CD4-positive, CD25-positive, alpha-beta regulatory T cell (primary cell): ENCODE data around the gene CDAN1. TPM values are rescaled to one million over a fixed set of nuclear protein-coding genes. Genes with fewer than 3 reads are reported as not detected.

Experiments used
- ATAC-seq, 2 donors: fragments of 150-1000 bp; cut with Tn5 transposase; one replicate each; pipeline ENCODE4 v1.10.0; 2021; ENCODE audit warnings: low read depth in 2 of 2, moderate number of reproducible peaks in 2 of 2, moderate library complexity in 1 of 2
- DNase-seq, 3 donors: peaks; one replicate each; pipeline versions ENCODE4 v3.0.0 to v3.0.0-alpha.2; 2012 to 2022; ENCODE audit warnings: mixed read lengths in 1 of 3
- H3K27ac ChIP-seq: one replicate; pipeline ENCODE4 v1.7.0; 2013; ENCODE audit warnings: mild to moderate bottlenecking, low read length; ENCODE audit not compliant: insufficient read depth, poor library complexity, severe bottlenecking
- H3K27me3 ChIP-seq: one replicate; pipeline ENCODE4 v1.7.0; 2013; ENCODE audit warnings: low read length; ENCODE audit not compliant: control insufficient read depth, insufficient read depth
- H3K36me3 ChIP-seq: one replicate; pipeline ENCODE4 v1.7.0; 2013; ENCODE audit warnings: mild to moderate bottlenecking, low read length, moderate library complexity; ENCODE audit not compliant: control insufficient read depth, insufficient read depth
- H3K4me1 ChIP-seq: 2 replicates; pipeline ENCODE4 v1.7.0; 2013; ENCODE audit warnings: mild to moderate bottlenecking, low read length; ENCODE audit not compliant: insufficient read depth, control insufficient read depth, poor library complexity, severe bottlenecking
- H3K4me3 ChIP-seq: one replicate; pipeline ENCODE4 v1.7.0; 2013; ENCODE audit warnings: low read depth, mild to moderate bottlenecking, low read length, moderate library complexity
- H3K9me3 ChIP-seq, 2 experiments: 1 replicate in 1 of 2; 2 replicates in 1 of 2; pipeline ENCODE4 v1.7.0; 2013; ENCODE audit warnings: low read length in 2 of 2, mild to moderate bottlenecking in 1 of 2, moderate library complexity in 1 of 2; ENCODE audit not compliant: control insufficient read depth in 2 of 2
- H3K27ac Mint-ChIP-seq, 3 donors: one replicate each; pipeline ENCODE4 v1.8.0; 2020 to 2022; ENCODE audit warnings: mild to moderate bottlenecking in 3 of 3, mixed read lengths in 3 of 3, moderate library complexity in 2 of 3
- H3K27me3 Mint-ChIP-seq: one replicate; pipeline ENCODE4 v1.8.0; 2022; ENCODE audit warnings: mild to moderate bottlenecking, mixed read lengths
- H3K36me3 Mint-ChIP-seq: one replicate; pipeline ENCODE4 v1.8.0; 2020; ENCODE audit warnings: mixed read lengths
- H3K4me1 Mint-ChIP-seq, 4 donors: one replicate each; pipeline ENCODE4 v1.8.0; 2020 to 2022; ENCODE audit warnings: mixed read lengths in 4 of 4, mild to moderate bottlenecking in 1 of 4
- H3K4me3 Mint-ChIP-seq, 4 donors: one replicate each; pipeline ENCODE4 v1.8.0; 2020 to 2022; ENCODE audit warnings: mild to moderate bottlenecking in 4 of 4, mixed read lengths in 4 of 4, moderate library complexity in 3 of 4
- H3K9me3 Mint-ChIP-seq, 7 donors: one replicate each; pipeline ENCODE4 v1.8.0; 2020 to 2022; ENCODE audit warnings: mixed read lengths in 7 of 7, mild to moderate bottlenecking in 3 of 7, moderate library complexity in 2 of 7
- polyA plus RNA-seq, 4 donors: library from polyadenylated mRNA; unstranded; fragments of 300-500 nt; fragmentation: Illumina TruSeq; gene quantifications; one replicate each; pipeline ENCODE4 v1.2.3, GENCODE V29; 2021
- total RNA-seq: library from RNA; stranded (reverse); gene quantifications from one replicate; pipeline ENCODE4 v1.2.3, GENCODE V29; 2022

CDAN1 gene
- total and polyA plus RNA-seq, 5 donors from 2014 or later: 6.5 to 26.9 (median 6.9) TPM

DNA sequence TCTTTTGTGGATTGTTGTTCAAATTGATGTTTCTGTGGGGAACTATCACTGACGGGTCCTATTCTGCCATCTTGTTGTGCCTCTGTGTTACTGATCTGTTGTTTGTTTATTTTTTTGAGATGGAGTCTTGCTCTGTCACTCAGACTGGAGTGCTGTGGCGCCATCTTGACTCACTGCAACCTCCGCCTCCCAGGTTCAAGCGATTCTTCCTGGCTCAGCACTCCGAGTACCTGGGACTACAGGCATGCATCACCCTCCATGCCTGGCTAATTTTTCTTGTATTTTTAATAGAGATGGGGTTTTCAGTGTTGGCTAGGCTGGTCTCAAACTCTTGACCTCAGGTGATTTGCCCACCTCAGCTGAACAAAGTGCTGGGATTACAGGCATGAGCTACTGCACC is 31.6 kb downstream of the CDAN1 start:
- H3K36me3 Mint-ChIP-seq: peaks cover 11% of the 10 kb centered on the region
- H3K4me3 Mint-ChIP-seq: no peak overlapping the region
- peaks cover 0 to 5% (median 0%) of the 10 kb centered on the region in 4 donors for H3K4me1 Mint-ChIP-seq
- no peak for DNase-seq
- Histone ChIP-seq H3K36me3 (no peaks in the 10 kb centered on the region), H3K27ac (no peak overlapping the region), H3K9me3 (no peaks in the 10 kb centered on the region), H3K27me3 (no peaks in the 10 kb centered on the region), H3K4me3 (no peak overlapping the region), H3K4me1 (no peaks in the 10 kb centered on the region)
- H3K9me3 Mint-ChIP-seq: no peaks in the 10 kb centered on the region
- H3K27me3 Mint-ChIP-seq: peaks cover 4% of the 10 kb centered on the region
- no peak for ATAC-seq
- H3K27ac Mint-ChIP-seq: no peak overlapping the region

DNA sequence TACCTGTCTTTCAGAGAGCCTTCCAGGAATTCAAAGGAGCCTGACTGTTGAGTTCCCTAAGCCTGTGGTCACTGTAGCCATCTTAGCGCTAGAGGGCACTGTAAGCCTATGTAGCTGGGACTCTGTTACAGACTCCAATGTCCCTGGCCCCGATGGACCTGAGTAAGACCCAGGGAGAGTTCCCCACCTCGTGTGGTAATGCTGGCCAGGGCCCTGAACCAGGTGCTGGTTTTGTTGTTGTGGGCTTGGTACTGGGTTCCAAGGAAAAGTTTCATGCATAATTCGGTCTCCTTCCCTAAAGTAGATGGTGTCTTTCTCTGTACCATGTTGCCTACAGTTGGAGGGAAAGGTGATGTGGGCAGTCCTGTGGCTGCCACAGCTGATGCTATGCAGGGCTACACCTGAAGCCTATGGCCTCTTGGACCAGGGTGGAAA is 32.4 kb downstream of the CDAN1 start:
- no peak overlapping the region for H3K4me3 ChIP-seq
- Mint-ChIP-seq H3K27ac (no peak overlapping the region), H3K27me3 (peaks cover 4% of the 10 kb centered on the region), H3K9me3 (no peaks in the 10 kb centered on the region), H3K4me1 (peaks cover 0 to 5% (median 0%) of the 10 kb centered on the region in 4 donors), H3K36me3 (peaks cover 14% of the 10 kb centered on the region), H3K4me3 (no peak overlapping the region)
- ATAC-seq (peak; percentile 82 to 92), DNase-seq (peak; percentile 42 to 77 (median 56))
- H3K27me3 ChIP-seq: no peaks in the 10 kb centered on the region
- H3K4me1 ChIP-seq: no peaks in the 10 kb centered on the region
- H3K27ac ChIP-seq: no peak overlapping the region
- no peaks in the 10 kb centered on the region for H3K9me3 ChIP-seq
- H3K36me3 ChIP-seq: no peaks in the 10 kb centered on the region

DNA sequence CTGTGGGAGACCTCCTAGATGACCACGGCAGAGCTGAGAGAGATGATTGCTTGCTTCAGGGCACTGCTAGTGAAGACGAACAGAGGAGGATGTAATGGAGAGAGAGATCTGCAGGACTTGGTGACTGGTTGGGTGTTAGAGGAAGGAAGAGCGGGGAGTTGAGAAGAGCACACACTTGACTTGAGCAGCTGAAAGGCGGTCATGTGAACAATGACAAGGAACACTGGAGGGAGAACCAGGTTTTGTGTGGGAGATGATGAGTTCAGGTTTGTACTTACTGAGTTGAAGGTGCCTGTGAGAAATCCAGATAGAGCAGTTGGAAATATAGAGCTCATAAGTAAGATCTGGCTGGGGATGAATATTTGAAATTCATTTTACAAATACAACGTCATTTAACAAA is 40.3 kb downstream of the CDAN1 start:
- H3K4me1 ChIP-seq: no peaks in the 10 kb centered on the region
- no peak for DNase-seq
- H3K4me3 ChIP-seq: no peak overlapping the region
- H3K36me3 ChIP-seq: no peaks in the 10 kb centered on the region
- H3K27ac Mint-ChIP-seq: peak overlapping the region in 1 of 3 donors; percentile 3
- no peak overlapping the region for H3K27ac ChIP-seq
- H3K9me3 Mint-ChIP-seq: no peaks in the 10 kb centered on the region
- no peak for ATAC-seq
- no peaks in the 10 kb centered on the region for H3K27me3 Mint-ChIP-seq
- H3K9me3 ChIP-seq: no peaks in the 10 kb centered on the region
- H3K4me3 Mint-ChIP-seq: no peak overlapping the region
- H3K27me3 ChIP-seq: no peaks in the 10 kb centered on the region
- peaks cover 15% of the 10 kb centered on the region for H3K36me3 Mint-ChIP-seq
- H3K4me1 Mint-ChIP-seq: no peaks in the 10 kb centered on the region

DNA sequence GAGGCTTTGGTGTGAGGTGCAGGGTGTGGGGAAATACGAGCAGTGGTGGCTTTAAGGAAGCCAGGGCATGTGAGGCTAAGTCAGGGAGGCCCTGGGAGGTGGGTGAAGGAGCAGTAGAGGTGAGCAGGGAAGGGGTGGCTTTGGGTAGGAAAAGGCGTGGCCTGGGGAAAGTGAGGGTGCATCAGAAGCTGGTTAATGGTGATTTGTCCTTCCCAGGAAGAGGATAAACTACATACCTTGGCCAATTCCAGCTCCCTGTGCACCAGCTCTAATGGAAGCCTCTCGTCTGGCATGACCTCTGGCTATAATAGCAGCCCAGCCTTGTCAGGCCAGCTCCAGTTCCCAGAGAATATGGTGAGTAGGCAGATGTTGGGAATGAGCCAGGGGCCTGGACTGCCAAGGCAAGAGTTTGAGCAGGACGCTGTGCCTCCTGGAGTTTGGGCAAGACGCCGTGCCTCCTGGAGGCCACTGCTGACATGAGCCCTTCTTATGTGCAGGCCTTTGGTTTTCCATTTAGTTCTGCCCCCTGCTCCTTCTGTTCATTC is 41.3 kb downstream of the CDAN1 start:
- no peak overlapping the region for H3K27ac ChIP-seq

DNA sequence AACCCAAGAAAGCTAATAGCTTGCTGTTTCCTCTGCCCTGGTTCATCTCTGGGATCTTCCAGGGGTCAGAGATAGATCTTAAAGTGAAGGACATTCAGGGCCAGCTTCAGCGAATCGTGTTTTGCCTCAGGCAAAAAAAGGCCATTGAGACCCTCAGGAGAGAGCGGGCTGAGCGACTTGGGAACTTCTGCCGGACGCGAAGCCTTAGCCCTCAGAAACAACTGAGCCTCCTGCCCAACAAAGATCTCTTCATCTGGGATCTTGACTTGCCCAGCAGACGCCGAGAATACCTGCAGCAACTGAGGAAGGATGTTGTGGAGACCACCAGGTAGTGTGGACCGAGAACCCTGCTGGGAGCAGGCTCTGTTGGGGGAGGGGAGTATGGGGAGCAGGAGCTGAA is 42.5 kb downstream of the CDAN1 start:
- H3K27ac Mint-ChIP-seq: no peak overlapping the region
- Histone ChIP-seq H3K9me3 (no peaks in the 10 kb centered on the region), H3K4me3 (no peak overlapping the region), H3K36me3 (no peaks in the 10 kb centered on the region), H3K27ac (no peak overlapping the region), H3K27me3 (no peaks in the 10 kb centered on the region), H3K4me1 (no peaks in the 10 kb centered on the region)
- H3K4me1 Mint-ChIP-seq: peaks cover 0 to 3% (median under 1%) of the 10 kb centered on the region in 4 donors
- DNase-seq (no peak), ATAC-seq (no peak)
- H3K36me3 Mint-ChIP-seq: peaks cover 8% of the 10 kb centered on the region
- H3K27me3 Mint-ChIP-seq: no peaks in the 10 kb centered on the region
- no peak overlapping the region for H3K4me3 Mint-ChIP-seq
- no peaks in the 10 kb centered on the region for H3K9me3 Mint-ChIP-seq

More for the DNA sequence above, 41.3 kb downstream of the CDAN1 start:
- Mint-ChIP-seq H3K4me3 (no peak overlapping the region), H3K4me1 (peaks cover 0 to 3% (median under 1%) of the 10 kb centered on the region in 4 donors), H3K9me3 (no peaks in the 10 kb centered on the region), H3K27ac (peak overlapping the region in 1 of 3 donors; percentile 91), H3K36me3 (peaks cover 12% of the 10 kb centered on the region), H3K27me3 (no peaks in the 10 kb centered on the region)
- H3K9me3 ChIP-seq: no peaks in the 10 kb centered on the region
- H3K4me3 ChIP-seq: no peak overlapping the region
- H3K4me1 ChIP-seq: no peaks in the 10 kb centered on the region
- DNase-seq (no peak), ATAC-seq (no peak)
- no peaks in the 10 kb centered on the region for H3K27me3 ChIP-seq
- H3K36me3 ChIP-seq: no peaks in the 10 kb centered on the region

DNA sequence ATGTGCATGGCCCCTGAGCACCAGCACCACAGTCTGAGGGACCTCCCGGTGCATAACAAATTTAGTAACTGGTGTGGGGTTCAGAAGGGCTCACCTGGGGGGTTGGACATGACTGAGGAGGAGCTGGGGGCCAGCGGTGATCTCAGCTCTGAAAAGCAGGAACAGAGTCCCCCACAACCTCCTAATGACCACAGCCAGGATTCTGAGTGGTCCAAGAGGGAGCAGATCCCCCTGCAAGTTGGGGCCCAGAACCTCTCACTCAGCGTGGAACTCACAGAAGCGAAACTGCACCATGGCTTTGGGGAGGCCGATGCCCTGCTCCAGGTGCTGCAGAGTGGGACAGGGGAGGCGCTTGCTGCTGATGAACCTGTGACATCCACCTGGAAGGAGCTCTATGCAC is 43.0 kb downstream of the CDAN1 start:
- no peaks in the 10 kb centered on the region for H3K27me3 ChIP-seq
- no peaks in the 10 kb centered on the region for H3K4me1 ChIP-seq
- DNase-seq (no peak), ATAC-seq (no peak)
- H3K27ac Mint-ChIP-seq: no peak overlapping the region
- no peaks in the 10 kb centered on the region for H3K9me3 ChIP-seq
- peaks cover 0 to 3% (median under 1%) of the 10 kb centered on the region in 4 donors for H3K4me1 Mint-ChIP-seq
- H3K9me3 Mint-ChIP-seq: no peaks in the 10 kb centered on the region
- no peak overlapping the region for H3K4me3 ChIP-seq
- no peaks in the 10 kb centered on the region for H3K36me3 ChIP-seq
- H3K27ac ChIP-seq: no peak overlapping the region
- H3K36me3 Mint-ChIP-seq: peaks cover 8% of the 10 kb centered on the region
- no peak overlapping the region for H3K4me3 Mint-ChIP-seq
- no peaks in the 10 kb centered on the region for H3K27me3 Mint-ChIP-seq

DNA sequence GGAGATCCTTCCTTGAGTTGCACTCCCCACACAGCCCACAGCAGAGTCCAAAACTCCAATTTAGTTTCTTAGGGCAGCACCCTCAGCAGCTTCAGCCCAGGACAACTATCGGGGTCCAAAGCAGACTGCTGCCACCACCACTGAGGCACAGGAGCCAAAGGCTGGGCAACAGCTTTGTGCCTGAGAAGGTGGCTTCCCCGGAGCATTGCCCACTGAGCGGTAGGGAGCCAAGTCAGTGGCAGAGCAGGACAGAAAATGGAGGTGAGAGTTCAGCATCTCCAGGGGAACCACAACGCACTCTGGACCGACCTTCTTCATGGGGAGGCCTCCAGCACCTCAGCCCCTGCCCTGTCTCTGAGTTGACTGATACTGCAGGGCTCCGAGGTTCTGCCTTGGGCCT is 43.4 kb downstream of the CDAN1 start:
- peaks cover 8% of the 10 kb centered on the region for H3K36me3 Mint-ChIP-seq
- peaks cover 0 to 3% (median under 1%) of the 10 kb centered on the region in 4 donors for H3K4me1 Mint-ChIP-seq
- H3K4me3 Mint-ChIP-seq: no peak overlapping the region
- H3K9me3 Mint-ChIP-seq: no peaks in the 10 kb centered on the region
- DNase-seq: no peak
- Histone ChIP-seq H3K4me1 (no peaks in the 10 kb centered on the region), H3K36me3 (no peaks in the 10 kb centered on the region), H3K4me3 (no peak overlapping the region), H3K9me3 (no peaks in the 10 kb centered on the region), H3K27me3 (no peaks in the 10 kb centered on the region), H3K27ac (no peak overlapping the region)
- no peak overlapping the region for H3K27ac Mint-ChIP-seq
- H3K27me3 Mint-ChIP-seq: no peaks in the 10 kb centered on the region
- ATAC-seq: no peak

DNA sequence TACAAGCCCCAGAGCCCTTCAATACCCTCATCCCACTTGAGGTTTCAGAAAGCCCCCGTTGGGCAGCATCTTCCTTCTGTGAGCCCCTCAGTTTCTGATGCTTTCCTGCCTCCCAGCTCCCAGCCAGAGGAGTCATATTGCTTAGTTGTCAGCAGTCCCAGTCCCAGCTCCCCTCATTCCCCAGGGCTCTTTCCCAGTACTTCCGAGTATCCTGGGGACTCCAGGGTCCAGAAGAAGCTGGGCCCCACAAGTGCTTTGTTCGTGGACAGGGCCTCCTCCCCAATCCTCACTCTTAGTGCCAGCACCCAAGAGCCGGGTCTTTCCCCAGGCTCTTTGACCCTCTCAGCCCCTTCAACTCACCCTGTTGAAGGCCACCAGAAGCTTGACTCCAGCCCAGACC is 43.9 kb downstream of the CDAN1 start:
- Histone ChIP-seq H3K4me3 (no peak overlapping the region), H3K27me3 (no peaks in the 10 kb centered on the region), H3K9me3 (no peaks in the 10 kb centered on the region), H3K4me1 (no peaks in the 10 kb centered on the region), H3K36me3 (no peaks in the 10 kb centered on the region), H3K27ac (no peak overlapping the region)
- no peaks in the 10 kb centered on the region for H3K27me3 Mint-ChIP-seq
- no peak overlapping the region for H3K4me3 Mint-ChIP-seq
- DNase-seq: no peak
- peaks cover 0 to 3% (median under 1%) of the 10 kb centered on the region in 4 donors for H3K4me1 Mint-ChIP-seq
- no peak for ATAC-seq
- no peaks in the 10 kb centered on the region for H3K9me3 Mint-ChIP-seq
- H3K36me3 Mint-ChIP-seq: peaks cover 8% of the 10 kb centered on the region
- H3K27ac Mint-ChIP-seq: no peak overlapping the region
